ENCODE measurements around the gene BACE1-AS. TPM values are rescaled to one million over a fixed set of nuclear protein-coding genes. Genes with fewer than 3 reads are reported as not detected.

BACE1-AS gene
- total and polyA plus RNA-seq, 2 of the 8 experiments (the other 6 are each of a cell fraction or from before 2014, with no cell fraction given): 14.9 to 17.4 TPM

- no peak for TF ChIP-seq NRF1 (IDR thresholded peaks at IDR 0.05; ENCODE audit: low read depth, low read length)
- TF ChIP-seq TAF1 (IDR thresholded peaks at IDR 0.05; ENCODE audit: low read depth, low read length): no peak
- no peak for TF ChIP-seq TCF12 (IDR thresholded peaks at IDR 0.05; ENCODE audit: low read depth, low read length)
- no peak for TF ChIP-seq RFX5 (IDR thresholded peaks at IDR 0.05; ENCODE audit: borderline replicate concordance, low read depth, low read length)
- TF ChIP-seq ASH2L (IDR thresholded peaks at IDR 0.05; ENCODE audit: low read length): no peak
Observed at GRCh38 chr11:117309310-117309709, 18.2 kb downstream of the BACE1-AS start (continued).
